ENCODE measurements around the gene FGA.
"Not testable (repeated sequence)": the region's sequence is repeated elsewhere in the genome, so short reads cannot be mapped to it uniquely, and the experiment has no call there.

The FGA gene

GRCh38 chr4:154606728-154607723, 16.5 kb upstream of the FGA start:
- DNase-seq = no peak

GRCh38 chr4:154604696-154605200, 14.2 kb upstream of the FGA start:
- no peak for DNase-seq

GRCh38 chr4:154603033-154603943, 12.7 kb upstream of the FGA start:
- DNase-seq = no peak

GRCh38 chr4:154602404-154603020, 12.0 kb upstream of the FGA start:
- DNase-seq = no peak

- DNase-seq = no peak
Observed at GRCh38 chr4:154597798-154598774, 7.5 kb upstream of the FGA start.

GRCh38 chr4:154597281-154597680, 6.7 kb upstream of the FGA start:
- not testable (repeated sequence) for DNase-seq

GRCh38 chr4:154595807-154596206, 5.3 kb upstream of the FGA start:
- no peak for DNase-seq

GRCh38 chr4:154594343-154594742, 3.8 kb upstream of the FGA start:
- not testable (repeated sequence) for DNase-seq

GRCh38 chr4:154593868-154594267, 3.3 kb upstream of the FGA start:
- no peak for DNase-seq

GRCh38 chr4:154591890-154592289, 1.3 kb upstream of the FGA start:
- DNase-seq = no peak

- no peak for DNase-seq
Observed at GRCh38 chr4:154589296-154590197, 995 bp downstream of the FGA start.

- DNase-seq = no peak
Observed at GRCh38 chr4:154588198-154588597, 2.3 kb downstream of the FGA start.

- DNase-seq = no peak
Observed at GRCh38 chr4:154586296-154587033, 4.1 kb downstream of the FGA start.

GRCh38 chr4:154585369-154586018, 5.0 kb downstream of the FGA start:
- DNase-seq = no peak

GRCh38 chr4:154584259-154584658, 6.3 kb downstream of the FGA start:
- no peak for DNase-seq

GRCh38 chr4:154583677-154584076, 6.9 kb downstream of the FGA start:
- no peak for DNase-seq

GRCh38 chr4:154583230-154583629, 7.3 kb downstream of the FGA start:
- no peak for DNase-seq

GRCh38 chr4:154582723-154583122, 7.8 kb downstream of the FGA start:
- no peak for DNase-seq

- no peak for DNase-seq
Observed at GRCh38 chr4:154579927-154580326, 10.6 kb downstream of the FGA start.

Measured in effector CD8-positive, alpha-beta T cell (primary cell).